Measurements from ENCODE around the gene VPS35L. TPM values are rescaled to one million over a fixed set of nuclear protein-coding genes. Genes with fewer than 3 reads are reported as not detected.
A peak's percentile ranks its signal among the peaks of the same experiment; 100 is the strongest.

VPS35L gene
- total and polyA plus RNA-seq, 2 of the 13 experiments (the other 11 are each of a cell fraction or from before 2014, with no cell fraction given), result 1.4 to 1.6 TPM

- TF ChIP-seq ISX (CRISPR knock-in tag; conservative IDR thresholded peaks at IDR 0.05) (0 out of 2 replicates have a peak, but pooled peaks have one; percentile 14), TARDBP (CRISPR knock-in tag; IDR thresholded peaks at IDR 0.05) (no peak), ZSCAN21 (CRISPR knock-in tag; IDR thresholded peaks at IDR 0.05; ENCODE audit: borderline replicate concordance) (0 out of 2 replicates have a peak, but pooled peaks have one; percentile 26), GMEB2 (CRISPR knock-in tag; IDR thresholded peaks at IDR 0.05; ENCODE audit: low read depth) (no peak), DNMT3B (CRISPR knock-in tag; conservative IDR thresholded peaks at IDR 0.05) (no peak), ZMAT3 (CRISPR knock-in tag; conservative IDR thresholded peaks at IDR 0.05) (0 out of 2 replicates have a peak, but pooled peaks have one; percentile 56), ZMYM4 (CRISPR knock-in tag; IDR thresholded peaks at IDR 0.05) (no peak), FOXM1 (CRISPR knock-in tag; IDR thresholded peaks at IDR 0.05) (no peak), ZNF709 (CRISPR knock-in tag; IDR thresholded peaks at IDR 0.05) (no peak), ARNTL (CRISPR knock-in tag; IDR thresholded peaks at IDR 0.05) (no peak), ATF7-NPFF (CRISPR knock-in tag; IDR thresholded peaks at IDR 0.05; ENCODE audit: low read depth) (no peak), FOXO4 (CRISPR knock-in tag; conservative IDR thresholded peaks at IDR 0.05) (0 out of 2 replicates have a peak, but pooled peaks have one; percentile 23), EHMT2 (IDR thresholded peaks at IDR 0.05; ENCODE audit: borderline replicate concordance, low read depth, low read length) (no peak), ZNF569 (CRISPR knock-in tag; IDR thresholded peaks at IDR 0.05; ENCODE audit: borderline replicate concordance) (no peak), KDM3A (CRISPR knock-in tag; IDR thresholded peaks at IDR 0.05; ENCODE audit: low read depth) (no peak), PRPF4 (IDR thresholded peaks at IDR 0.05; ENCODE audit: low read depth, low read length, poor library complexity, severe bottlenecking) (peak; percentile 46), ZNF136 (CRISPR knock-in tag; IDR thresholded peaks at IDR 0.05; ENCODE audit: low read depth) (no peak), ONECUT2 (CRISPR knock-in tag; IDR thresholded peaks at IDR 0.05) (0 out of 2 replicates have a peak, but pooled peaks have one; percentile 16), ZNF430 (CRISPR knock-in tag; IDR thresholded peaks at IDR 0.05) (no peak), SKIL (CRISPR knock-in tag; IDR thresholded peaks at IDR 0.05; ENCODE audit: borderline replicate concordance) (no peak), SIN3A (IDR thresholded peaks at IDR 0.05; ENCODE audit: borderline replicate concordance, low read depth, low read length) (no peak), NFATC3 (CRISPR knock-in tag; IDR thresholded peaks at IDR 0.05) (peak; percentile 51; the same call in 1 of the 2 replicates), ZNF782 (CRISPR knock-in tag; IDR thresholded peaks at IDR 0.05; ENCODE audit: borderline replicate concordance) (no peak), ZBTB38 (CRISPR knock-in tag; IDR thresholded peaks at IDR 0.05) (peak; percentile 88), MAF1 (CRISPR knock-in tag; IDR thresholded peaks at IDR 0.05; ENCODE audit: borderline replicate concordance) (no peak)
These were observed 30.7 kb upstream of the VPS35L start (continued) for GRCh38 chr16:19524616-19525384.

Measured in HepG2 (cell line).